Stimulated activated CD8-positive, alpha-beta memory T cell treated with anti-CD3 and anti-CD28 coated beads, Interleukin-4, amount 100 ng/mL, for 48 hours (primary cell): ENCODE measurements around the gene SH2B2.

ENCODE experiments used
- DNase-seq: peaks from one replicate; pipeline ENCODE4 v3.0.0-alpha.2; 2020

Gene SH2B2

DNA sequence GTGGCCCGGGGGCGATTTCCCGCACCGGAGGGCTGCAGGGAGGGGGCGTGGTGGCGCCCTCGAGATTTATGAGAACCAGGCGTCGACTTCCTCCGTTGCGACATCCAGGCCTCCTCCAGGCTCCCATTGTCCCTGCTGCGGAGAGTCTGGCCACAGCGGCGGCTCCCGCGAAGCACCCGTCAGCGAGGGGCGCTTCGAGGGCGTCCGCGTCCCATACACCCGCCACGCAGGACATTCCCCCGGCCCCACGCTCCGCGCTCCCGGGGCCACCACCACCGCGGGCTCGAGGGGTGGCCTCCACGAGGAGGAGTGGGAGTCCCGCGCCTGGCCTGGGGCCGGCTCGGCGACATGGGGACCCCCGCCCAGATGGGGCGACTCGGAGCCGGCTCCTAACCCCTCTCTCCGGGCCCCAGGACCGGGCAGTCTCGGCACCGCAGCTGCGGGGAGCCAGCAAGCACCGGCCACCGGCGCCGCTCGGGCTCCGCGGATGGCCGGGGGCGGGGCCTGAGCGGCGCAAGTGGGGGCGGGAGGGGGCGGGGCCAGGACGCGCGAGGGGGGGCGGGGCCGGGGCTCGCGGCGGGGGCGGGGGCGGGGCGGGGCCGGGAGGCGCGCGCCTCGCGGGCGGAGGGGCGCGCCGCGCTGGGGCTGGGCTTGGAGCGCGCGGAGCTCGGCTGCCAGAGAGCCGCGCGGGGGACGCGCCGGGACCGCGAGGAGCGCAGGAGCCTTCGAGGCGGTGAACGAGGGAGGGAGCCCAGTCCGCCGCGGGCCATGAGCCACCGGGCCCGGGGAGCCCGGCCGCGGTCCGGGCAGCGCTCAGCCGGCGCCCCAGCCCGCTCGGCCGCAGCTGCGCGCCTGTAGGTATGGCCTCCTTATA is at the start of gene SH2B2:
SH2B2 (plus strand) TSS at position 632 of the 874 bp plus-strand sequence. CDS start 13,683 bp downstream, outside the sequence.
- DNase-seq: peak; percentile 60

DNA sequence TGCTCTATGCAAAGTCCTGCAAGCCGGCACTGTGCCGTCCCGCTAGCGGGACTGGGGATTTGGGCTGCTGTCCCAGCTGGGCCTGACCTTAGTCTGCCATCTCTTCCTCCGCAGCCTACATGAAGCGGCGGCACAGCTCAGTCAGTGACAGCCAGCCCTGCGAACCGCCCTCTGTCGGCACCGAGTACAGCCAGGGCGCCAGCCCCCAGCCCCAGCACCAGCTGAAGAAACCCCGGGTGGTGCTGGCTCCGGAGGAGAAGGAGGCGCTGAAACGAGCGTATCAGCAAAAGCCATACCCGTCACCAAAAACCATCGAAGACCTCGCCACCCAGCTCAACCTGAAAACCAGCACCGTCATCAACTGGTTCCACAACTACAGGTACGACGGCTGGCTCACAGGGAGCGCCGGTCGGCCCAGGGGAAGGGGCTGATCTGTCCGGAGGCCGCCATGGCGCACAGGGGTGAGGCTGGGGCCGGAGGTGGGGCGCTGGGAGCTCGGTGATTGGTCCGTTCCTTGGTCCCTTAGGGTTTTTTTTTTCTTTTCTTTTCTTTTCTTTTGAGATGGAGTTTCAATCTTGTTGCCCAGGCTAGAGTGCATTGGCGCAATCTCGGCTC is 47.4 kb upstream of the SH2B2 start:
- no peak for DNase-seq

DNA sequence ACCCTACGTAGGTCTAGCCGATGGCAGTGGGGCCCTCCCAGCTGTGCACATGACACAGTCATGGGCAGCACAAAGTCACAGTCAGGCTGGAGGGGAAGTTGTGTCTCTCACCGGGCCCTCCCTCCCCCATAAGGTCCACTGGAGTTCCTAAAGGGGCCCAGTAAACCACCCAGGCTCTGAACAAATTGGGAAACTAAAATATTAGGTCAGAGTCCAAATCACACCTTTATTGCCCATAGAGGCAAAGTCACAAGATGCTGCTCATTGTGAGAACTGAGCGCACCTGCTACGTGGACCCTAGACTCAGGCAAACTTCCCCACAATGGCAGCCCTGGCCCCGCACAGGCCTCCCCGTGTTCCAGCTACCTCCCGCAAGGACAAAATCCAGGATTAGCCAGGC is 45.2 kb upstream of the SH2B2 start:
- DNase-seq: no peak

DNA sequence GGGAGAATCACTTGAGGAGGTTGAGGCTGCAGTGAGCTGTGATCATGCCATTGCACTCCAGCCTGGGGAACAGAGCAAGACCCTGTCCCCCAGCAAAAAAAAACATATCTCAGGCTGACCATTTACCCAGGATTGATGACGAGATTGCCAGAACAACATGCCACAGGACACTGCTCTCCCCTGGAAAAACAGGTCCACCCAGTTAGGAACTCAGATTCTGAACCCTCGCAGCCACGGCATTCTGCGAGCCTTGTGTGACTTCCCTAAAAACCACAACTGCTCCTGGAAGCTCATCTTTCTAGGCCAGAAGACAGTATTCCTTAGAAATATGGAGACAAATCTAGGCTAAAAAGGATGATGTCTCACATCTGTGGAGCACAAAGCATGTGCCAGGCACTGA is 42.1 kb upstream of the SH2B2 start:
- DNase-seq: no peak

DNA sequence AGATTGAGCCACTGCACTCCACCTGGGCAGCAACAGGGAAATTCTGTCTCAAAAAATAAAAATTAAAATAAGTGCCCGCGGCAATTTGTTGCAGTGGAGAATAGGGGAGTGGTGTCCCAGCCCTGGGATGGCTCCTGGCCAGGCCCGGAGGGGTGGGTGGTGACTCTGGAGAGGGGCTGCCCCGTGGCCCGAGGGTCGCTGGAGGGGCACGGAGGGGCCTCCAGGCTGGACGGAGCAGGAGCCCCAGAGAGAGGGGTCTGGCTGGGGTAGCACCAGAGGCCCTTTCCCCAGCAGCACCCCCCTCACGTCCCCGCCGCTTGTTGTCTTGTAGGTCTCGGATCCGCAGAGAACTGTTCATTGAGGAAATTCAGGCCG is 38.6 kb upstream of the SH2B2 start:
- no peak for DNase-seq

DNA sequence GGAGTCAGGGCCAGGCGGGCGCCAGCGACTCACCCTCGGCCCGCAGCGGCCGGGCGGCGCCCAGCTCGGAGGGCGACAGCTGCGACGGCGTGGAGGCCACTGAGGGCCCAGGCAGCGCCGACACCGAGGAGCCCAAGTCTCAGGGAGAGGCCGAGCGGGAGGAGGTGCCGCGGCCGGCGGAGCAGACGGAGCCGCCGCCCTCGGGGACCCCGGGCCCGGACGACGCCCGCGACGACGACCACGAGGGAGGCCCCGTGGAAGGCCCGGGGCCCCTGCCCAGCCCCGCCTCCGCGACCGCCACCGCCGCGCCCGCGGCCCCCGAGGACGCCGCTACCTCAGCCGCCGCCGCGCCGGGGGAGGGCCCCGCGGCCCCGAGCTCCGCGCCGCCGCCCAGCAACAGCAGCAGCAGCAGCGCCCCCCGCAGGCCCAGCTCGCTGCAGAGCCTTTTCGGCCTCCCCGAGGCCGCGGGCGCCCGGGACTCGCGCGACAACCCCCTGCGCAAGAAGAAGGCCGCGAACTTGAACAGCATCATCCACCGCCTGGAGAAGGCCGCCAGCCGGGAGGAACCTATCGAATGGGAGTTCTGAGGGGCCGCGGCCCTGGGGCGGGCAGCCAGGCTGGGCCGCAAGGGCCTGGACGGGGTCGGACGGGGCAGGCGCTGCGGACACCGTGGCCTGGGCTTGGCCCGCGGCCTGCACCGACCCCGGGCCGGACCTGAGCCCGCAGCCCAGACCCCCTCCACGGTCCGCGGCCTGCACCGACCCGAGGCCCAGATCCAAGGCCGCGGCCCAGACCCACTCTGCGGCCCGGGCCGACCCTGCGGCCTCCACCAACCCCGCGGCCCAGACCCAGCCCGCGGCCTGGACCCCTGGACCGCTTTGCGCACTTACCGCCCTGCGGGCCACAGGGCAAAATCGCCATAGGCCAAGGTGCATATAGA is 37.9 kb upstream of the SH2B2 start:
- DNase-seq: no peak

DNA sequence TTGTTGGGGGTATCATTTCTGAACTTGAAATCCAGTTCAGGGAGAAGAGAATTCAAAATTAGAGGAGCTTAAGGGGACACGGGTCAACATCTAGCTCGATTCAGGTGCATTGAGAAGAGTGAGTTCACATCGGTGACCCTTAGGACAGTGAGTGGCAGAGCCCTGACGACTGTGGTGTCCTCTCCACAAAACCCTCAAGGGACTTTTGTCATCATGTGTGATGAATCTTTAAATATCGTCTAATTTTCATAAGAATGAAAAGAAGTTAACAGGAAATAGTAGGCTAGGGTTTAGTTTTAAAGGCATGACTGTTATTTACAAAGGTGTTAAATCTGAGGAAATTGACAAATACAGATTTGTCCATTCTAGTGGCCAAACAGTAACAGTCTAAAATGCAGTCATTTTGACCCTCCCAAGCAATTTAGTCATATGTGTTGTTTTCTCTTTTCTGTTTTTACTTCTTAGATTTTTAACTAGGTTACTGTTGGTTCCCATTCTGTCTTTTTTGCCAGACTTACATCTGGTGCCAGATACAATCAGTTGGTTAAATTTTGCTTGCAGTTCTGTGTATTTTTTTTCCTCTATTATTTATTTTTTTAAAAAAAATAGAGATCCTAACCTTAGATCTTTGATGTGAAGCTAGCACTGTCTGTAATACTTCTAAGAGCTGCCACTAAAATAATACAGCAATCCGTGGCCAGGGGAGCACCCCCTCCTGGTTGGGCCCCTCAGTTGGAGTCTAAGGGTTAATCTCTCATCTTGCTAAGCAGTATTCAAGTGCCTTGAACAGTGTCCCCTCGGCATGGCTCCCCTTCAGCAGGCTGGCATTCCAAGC is 34.9 kb upstream of the SH2B2 start:
- DNase-seq: no peak

DNA sequence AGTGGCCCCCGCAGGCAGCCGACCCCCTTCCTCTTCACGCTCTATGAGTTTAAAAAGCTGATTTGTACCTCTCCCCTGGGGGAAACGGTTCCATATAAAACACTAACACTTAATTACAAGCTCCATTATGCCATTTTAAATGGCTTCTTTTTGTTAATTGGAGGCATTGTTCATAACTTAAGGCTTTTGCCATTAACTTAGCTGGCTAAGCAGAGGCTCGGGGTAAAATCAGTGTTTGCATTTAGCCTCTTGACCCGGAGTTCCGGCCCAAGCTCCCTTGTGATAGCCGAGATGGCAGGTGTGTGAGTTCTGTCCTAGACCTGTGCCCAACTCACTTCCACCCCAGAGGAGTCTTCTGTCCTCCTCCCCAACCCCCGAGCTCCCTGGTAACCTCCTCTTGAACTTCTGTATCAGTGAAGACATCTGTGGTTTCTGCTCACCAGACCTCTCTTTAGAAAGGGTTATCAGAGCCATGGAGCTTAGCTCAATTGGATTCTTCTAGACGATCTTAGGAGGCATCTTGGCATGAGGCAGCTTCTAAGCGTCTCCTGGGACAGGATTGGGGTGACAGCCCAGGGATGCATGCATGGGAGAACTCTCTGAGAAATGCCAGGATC is 34.2 kb upstream of the SH2B2 start:
- no peak for DNase-seq

DNA sequence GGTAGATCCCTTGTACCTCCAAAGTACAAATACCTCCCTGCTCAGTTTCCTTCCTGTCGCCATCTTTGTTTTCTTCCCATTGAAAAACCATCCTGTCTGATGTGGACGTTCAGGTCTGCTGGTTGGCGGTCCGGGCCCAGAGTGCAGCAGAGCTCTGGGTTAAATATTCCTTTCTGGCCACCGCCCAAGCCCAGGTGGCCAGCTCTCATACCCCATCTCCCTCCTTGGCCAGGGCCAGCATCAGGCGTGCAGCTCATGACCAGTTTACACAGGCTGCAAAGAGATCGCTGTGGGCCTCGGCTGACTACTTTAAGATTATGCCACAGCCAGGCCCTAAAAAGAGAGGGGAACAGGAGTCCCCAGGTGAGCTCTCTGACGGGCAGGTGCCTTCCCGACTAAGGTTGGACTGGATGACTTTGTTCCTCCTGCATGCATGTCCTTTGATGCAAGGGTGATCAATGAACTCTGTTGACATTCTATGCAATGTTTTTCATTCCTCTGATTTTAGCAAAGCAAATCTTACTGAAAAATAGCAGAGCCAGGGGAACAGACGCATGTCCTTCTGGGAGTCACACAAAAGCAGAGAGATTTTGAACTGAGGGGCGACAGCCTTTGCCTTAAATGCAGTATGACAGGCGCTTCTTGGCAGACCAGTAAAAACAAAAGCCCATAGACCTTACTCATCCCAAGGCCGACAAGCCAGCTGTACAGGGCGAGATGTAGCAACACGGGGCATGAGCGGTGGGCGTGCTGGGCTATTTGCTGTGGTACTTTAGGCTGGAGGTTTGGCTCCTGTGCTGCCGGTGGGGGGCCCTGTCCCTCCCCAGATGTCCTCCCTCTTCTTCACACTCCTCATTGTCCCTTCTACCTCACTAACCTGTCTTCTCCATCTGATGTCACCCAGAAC is 33.3 kb upstream of the SH2B2 start:
- no peak for DNase-seq

DNA sequence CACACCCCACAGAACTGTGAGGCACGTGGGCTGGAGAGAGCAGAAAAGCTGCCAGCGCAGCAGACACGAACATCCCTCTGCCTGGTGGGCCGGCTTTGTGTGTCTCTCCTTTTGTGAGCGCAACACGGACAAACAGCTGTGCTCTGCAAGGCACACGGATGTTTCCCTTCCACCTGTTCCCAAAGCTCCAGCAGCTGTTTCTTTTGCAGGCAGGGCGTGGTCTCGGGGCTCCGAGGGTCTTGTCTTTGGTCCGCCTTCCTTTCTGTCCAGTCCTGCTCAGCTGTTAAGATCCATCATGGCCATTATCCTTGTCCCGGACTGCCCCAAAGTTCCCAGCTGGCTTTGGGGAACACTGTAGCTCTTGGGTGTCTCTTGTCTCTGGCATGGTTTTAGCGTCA is 32.7 kb upstream of the SH2B2 start:
- no peak for DNase-seq

DNA sequence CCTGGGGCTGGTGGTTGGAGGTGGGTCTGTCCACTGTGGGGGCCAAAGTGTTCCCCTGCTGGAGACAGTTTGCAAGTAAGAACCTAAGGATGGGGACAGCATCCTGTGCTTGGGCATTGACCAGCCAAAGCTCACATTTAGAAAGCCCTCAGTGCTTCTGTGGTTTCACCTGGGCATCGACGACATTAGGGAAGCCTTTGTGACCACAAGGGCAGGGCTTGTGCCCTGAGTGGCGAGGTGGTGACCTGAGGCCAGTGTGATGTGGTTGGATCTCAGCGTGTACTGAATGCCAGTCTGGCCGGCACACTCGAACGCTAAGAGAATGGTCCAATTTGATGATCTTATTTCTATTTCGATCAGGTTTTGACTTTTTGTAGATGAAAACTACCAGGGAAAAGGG is 32.1 kb upstream of the SH2B2 start:
- DNase-seq: no peak

DNA sequence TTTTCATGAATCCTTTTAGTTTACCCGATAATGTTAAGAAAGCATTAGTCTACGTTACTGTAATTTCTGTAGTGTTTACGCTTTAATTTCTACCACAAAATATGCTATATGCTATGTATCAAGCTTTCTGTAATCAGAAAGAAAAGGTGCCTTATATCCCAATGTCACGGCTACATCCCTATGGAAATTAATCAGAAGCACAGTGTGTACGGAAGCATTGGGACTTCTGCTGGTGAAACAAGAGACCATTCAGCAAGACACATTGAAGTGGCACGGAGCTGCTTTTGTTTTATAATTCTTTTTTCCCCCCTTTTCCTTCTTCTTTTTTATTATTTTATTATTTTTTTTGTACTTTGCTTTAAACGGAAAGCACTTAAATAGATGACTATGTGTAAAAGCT is 31.2 kb upstream of the SH2B2 start:
- DNase-seq: no peak

DNA sequence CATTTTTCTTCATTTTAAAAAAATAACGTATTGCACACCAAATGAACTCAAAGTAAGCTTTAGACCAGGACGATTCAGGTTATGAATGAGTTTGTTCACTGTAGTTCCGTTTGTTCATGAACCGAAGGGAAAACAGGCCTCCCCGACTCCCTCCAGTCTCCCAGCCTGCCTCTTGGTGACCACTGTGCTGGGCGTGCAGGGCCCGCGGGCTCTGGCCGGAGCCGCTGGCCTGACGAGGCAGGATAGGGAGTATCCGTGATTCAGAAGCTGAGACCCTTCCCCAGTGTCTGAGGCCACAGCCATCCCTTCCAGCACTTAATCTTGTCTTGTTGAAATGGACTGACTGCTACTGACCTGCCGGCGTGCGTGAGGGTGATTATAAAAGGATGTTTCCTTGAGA is 30.8 kb upstream of the SH2B2 start:
- no peak for DNase-seq

DNA sequence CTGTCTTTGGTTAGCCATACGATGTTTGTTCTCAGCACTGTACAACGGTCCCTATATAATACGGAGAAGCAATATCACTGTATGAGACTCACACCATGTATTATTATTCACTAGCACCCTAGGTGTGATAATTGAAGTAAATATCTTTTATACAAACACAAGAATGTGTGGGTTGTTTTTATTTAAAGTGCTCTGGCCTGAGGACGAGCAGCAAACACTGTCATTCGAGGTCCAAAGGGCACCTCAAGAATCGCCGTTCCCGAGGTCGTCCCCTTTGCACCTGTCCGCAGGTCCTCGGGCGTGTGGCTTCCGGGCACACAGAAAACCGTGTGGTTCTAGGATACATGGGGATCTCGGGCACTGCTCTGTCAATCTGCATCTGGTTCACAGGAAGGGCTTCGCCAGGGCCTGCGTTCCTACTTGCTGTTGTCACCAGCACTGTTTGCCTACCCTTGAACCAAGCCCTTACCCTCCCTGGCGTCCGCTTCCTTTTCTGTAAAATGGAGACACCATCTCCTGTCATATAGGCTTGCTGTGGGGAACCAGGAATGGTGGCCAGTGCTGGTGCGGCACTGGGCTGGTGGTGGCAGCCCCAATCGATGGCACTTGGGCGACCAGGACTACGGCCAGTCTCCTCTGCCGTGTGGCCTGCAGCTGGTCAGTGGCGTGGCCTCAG is 28.5 kb upstream of the SH2B2 start:
- DNase-seq: no peak

DNA sequence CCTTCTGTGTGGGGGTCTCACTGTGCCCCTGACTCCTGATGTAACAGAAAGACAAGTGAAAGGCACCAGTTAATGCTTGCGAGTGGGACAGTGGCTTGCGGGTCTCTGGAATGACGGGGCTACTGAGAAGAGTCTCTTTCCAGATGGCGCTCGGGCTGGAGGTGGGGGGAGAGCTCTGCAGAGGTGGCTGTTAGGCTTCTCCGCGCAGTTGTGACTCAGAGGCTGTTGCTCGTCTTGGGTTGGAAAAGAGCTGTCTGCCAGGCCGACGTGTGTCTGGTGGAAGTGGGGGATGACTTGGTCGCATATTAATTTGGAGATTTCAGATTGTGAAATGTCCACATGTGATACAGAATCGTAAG is 27.9 kb upstream of the SH2B2 start:
- DNase-seq: no peak

DNA sequence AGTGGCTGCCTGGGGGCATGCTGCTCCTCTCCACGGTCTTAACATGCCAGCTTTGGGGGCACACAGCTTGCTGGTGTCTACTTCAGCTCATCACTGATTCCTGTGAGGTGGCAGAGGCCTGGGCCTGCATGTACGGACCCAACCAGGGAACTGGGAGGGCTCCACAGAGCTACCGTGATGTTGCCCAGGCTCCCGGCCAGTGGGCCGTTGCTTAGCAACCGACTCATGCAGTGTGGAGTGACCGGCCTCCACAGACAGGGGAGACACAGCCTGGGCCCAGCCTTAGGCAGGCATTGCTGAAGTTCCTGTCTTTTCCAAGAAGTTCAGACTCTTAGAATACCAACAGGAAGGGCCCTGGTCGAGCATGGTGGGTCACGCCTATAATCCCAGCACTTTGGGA is 25.8 kb upstream of the SH2B2 start:
- no peak for DNase-seq

DNA sequence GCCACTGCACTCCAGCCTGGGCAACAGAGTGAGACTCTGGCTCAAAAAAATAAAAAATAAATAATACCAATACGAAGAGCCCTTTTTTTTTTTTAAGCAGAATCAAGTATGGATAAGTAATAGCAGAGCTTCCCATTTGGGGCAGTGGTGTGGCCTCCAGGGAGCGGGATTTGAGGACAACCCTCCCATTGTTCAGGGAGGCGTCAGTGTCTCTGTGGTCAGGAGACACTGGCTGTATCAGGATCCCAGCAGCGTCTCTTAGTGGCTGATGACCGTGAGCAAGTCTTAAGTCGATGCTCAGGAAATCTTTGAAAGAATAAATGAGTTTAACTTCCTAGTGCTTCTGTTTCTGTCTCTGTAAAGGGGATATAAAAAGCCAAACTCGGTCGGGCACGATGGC is 25.2 kb upstream of the SH2B2 start:
- no peak for DNase-seq

DNA sequence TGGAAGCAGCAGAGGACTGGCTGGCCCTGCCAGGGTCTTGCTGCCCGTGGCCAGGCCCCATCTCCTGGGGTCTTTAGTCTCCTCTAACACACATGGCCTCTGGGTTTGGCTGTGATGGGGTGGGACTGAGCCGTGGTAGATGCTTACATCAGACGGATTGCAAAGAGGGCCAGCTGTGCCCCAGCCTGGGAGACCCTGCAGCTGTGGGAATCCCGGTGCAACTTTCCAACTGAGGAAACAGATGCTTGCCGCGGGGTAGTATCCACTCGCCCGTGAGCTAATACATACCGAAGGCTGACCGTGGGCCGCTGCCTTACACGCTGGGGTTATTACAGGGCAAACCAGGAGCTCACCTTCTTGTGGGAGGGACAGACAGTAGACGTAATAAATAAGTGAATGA is 24.1 kb upstream of the SH2B2 start:
- DNase-seq: no peak

DNA sequence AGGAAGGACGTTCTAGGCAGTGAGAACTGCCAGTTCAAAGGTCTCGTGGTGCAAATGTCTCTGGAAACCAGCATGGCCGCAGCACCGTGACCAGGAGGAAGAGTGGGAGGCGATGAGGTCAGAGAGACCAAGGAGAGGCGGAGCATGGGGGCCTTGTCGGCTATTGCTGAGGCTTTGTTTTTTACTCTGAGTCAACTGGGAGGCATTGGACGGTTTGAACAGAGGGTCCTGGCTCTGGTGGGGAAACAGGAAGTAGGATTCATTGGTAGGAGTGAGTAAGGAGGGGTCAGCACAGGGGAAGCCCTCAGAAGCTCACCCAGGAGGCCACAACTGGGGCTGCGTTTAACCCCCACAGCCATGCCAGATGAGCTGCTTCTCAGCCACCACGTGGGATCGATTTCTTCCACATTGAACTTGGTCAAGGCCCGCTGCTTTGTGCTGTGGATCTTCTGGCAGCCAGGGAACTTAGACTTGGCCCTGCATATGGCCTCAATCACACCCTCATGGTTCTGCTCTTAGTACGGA is 22.2 kb upstream of the SH2B2 start:
- DNase-seq: no peak

DNA sequence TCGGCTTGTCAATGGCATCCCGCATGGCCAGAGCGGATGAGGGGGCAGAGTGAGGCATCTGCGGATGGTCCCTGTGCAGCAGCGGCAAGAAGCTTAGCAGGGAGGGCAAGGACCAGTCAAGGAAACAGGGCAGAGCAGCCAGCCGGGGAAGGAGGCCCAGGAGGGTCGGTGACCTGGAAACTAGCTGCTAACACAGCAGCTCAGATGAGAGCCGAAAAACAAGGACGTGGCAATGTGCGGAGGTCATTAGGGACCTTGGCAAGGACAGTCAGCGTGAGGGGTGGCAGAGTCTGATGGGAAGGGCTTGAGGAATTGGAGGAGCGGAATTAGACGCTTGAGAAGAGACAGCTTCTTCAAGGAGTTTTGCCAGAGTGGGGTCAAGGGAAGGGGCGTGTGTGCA is 20.1 kb upstream of the SH2B2 start:
- no peak for DNase-seq
